GM23248 (cell line): Measurements from ENCODE around the gene TREML4.

Experiments
- EZH2 ChIP-seq: fragments of 200-600 bp; sonication (generic); IDR thresholded peaks from 2 replicates; pipeline ENCODE4 v1.6.1; 2018; ENCODE audit warnings: antibody characterized with exemption, mild to moderate bottlenecking; ENCODE audit not compliant: insufficient read depth, poor library complexity, severe bottlenecking
- EZH2phosphoT487 ChIP-seq: fragments of 200-600 bp; sonication (generic); IDR thresholded peaks from 2 replicates; pipeline ENCODE4 v1.6.1; 2018; ENCODE audit warnings: antibody characterized with exemption, moderate library complexity, mild to moderate bottlenecking, low read depth; ENCODE audit not compliant: insufficient read depth

GRCh38 chr6:41268478-41268877, 40.3 kb downstream of the TREML4 start:
- no peak for TF ChIP-seq EZH2phosphoT487
- no peak for TF ChIP-seq EZH2
